ENCODE data around the gene PDE10A. TPM values are rescaled to one million over a fixed set of nuclear protein-coding genes. Genes with fewer than 3 reads are reported as not detected.
"Not testable (repeated sequence)": the region's sequence is repeated elsewhere in the genome, so short reads cannot be mapped to it uniquely, and the experiment has no call there.

The PDE10A gene
- total and polyA plus RNA-seq, 3 experiments from 2014 or later: not detected

DNA sequence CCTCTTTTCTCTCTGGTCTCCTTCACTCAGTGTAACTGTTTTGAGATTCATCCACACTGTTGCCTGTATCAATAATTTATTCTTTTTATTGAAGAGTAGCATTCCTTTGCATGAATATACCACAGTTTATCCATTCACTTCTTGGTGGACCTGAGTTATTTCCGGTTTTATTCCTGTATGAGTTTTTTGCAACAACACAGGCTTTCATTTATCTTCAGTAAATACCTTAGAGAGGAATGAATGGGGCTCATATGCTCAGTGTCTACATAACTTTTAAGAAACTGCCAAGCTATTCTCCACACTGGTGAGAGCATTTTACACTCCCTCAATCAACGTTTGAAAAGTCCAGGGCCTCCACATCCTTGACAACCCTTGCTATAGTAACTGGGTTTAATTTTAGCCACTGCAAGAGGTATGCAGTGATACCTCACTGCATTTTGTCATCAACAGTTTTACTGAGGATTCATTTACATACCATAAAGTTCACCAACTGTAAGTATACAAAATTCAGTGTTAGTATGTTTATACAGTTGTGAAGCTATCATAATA is 154.6 kb downstream of the PDE10A start:
- Histone ChIP-seq H3K27ac (ENCODE audit: low read depth, low read length) (no peak overlapping the region), H3K9me3 (ENCODE audit: low read length) (no peaks in the 10 kb centered on the region), H3K36me3 (ENCODE audit: insufficient read depth, low read length) (no peaks in the 10 kb centered on the region), H3K27me3 (ENCODE audit: insufficient read depth, low read length, poor library complexity, severe bottlenecking) (no peaks in the 10 kb centered on the region), H3K4me3 (ENCODE audit: low read length) (no peak overlapping the region), H3K4me1 (ENCODE audit: insufficient read depth, low read length) (no peaks in the 10 kb centered on the region)
- Mint-ChIP-seq H3K27ac (no peak overlapping the region), H3K27me3 (no peaks in the 10 kb centered on the region), H3K4me3 (no peak overlapping the region), H3K4me1 (no peaks in the 10 kb centered on the region), H3K9me3 (peaks cover 0 to 5% (median 0%) of the 10 kb centered on the region in 5 donors), H3K36me3 (no peaks in the 10 kb centered on the region)
- DNase-seq: no peak
- CTCF ChIA-PET: no interaction called here
- POLR2A ChIA-PET: no interaction called here

DNA sequence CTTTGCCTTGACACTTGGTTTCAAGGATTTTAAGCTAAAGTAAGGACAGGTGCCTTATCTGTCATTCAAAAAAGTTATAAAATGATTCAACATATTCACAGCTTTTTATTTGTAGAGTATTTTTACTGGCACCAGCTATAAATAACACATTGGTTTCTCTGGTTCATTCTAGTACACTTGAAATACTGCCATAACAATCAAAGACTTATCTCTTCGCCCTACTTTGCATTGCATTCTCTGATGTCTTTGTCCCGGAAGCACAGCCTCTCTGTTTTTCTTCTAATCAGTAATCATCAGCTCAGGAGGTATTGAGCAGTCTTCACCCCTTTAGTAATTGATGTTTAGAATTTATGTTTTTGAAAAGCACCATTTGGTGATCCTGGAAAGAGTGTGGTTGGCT is 156.4 kb downstream of the PDE10A start:
- Histone ChIP-seq H3K27ac (ENCODE audit: low read depth, low read length) (no peak overlapping the region), H3K27me3 (ENCODE audit: insufficient read depth, low read length, poor library complexity, severe bottlenecking) (no peaks in the 10 kb centered on the region), H3K4me1 (ENCODE audit: insufficient read depth, low read length) (no peaks in the 10 kb centered on the region), H3K4me3 (ENCODE audit: low read length) (no peak overlapping the region), H3K36me3 (ENCODE audit: insufficient read depth, low read length) (no peaks in the 10 kb centered on the region), H3K9me3 (ENCODE audit: low read length) (no peaks in the 10 kb centered on the region)
- Mint-ChIP-seq H3K27ac (no peak overlapping the region), H3K9me3 (peaks cover 0 to 5% (median 0%) of the 10 kb centered on the region in 5 donors), H3K4me1 (no peaks in the 10 kb centered on the region), H3K36me3 (no peaks in the 10 kb centered on the region), H3K4me3 (no peak overlapping the region), H3K27me3 (peaks cover 0 to 2% of the 10 kb centered on the region in 2 donors)
- no peak for DNase-seq
- ChIA-PET CTCF (no interaction called here), POLR2A (no interaction called here)

DNA sequence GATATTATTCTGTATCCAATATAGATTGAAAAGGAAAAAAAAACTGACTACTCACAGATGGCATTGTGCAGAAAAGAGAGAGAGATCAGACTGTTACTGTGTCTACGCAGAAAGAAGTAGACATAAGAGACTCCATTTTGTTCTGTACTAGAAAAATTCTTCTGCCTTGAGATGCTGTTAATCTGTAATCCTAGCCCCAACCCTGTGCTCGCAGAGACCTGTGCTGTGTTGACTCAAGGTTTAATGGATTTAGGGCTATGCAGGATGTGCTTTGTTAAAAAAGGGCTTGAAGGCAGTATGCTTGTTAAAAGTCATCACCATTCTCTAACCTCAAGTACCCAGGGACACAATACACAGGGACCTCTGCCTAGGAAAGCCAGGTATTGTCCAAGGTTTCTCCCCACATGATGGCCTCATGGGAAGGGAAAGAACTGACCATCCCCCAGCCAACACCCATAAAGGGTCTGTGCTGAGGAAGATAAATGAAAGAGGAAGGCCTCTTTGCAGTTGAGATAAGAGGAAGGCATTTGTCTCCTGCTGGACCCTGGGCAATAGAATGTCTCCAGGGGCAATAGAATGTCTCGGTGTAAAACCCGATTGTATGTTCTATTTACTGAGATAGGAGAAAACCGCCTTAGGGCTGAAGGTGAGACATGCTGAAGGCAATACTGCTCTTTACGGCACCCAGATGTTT is 162.7 kb downstream of the PDE10A start:
- H3K9me3 ChIP-seq (ENCODE audit: low read length); H3K36me3 Mint-ChIP-seq; H3K27me3 Mint-ChIP-seq; H3K27ac Mint-ChIP-seq; CTCF ChIA-PET; H3K36me3 ChIP-seq (ENCODE audit: insufficient read depth, low read length); H3K27me3 ChIP-seq (ENCODE audit: insufficient read depth, low read length, poor library complexity, severe bottlenecking); POLR2A ChIA-PET; H3K4me3 Mint-ChIP-seq; H3K4me1 Mint-ChIP-seq; DNase-seq; H3K27ac ChIP-seq (ENCODE audit: low read depth, low read length); H3K9me3 Mint-ChIP-seq; H3K4me1 ChIP-seq (ENCODE audit: insufficient read depth, low read length); H3K4me3 ChIP-seq (ENCODE audit: low read length): not testable (repeated sequence)

DNA sequence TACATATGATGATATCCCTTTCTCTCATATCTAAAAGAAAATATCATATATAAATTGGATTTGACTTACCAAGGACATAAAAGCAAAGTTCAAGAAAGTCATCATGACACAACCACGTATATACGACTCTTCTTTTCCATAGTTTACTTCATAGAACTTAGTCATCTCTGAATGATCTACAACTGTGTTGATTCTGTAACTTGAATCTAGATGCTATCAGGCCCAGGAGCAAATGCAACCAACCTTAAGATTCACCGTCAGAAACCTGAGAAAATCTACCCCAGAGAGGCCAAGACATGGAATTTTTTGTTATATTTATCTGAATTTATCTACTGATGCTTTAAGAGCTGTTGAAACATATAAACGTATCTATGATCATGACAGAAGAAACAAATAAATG is 165.6 kb downstream of the PDE10A start:
- ChIA-PET CTCF (no interaction called here), POLR2A (no interaction called here)
- Mint-ChIP-seq H3K27me3 (no peaks in the 10 kb centered on the region), H3K4me3 (no peak overlapping the region), H3K36me3 (no peaks in the 10 kb centered on the region), H3K27ac (no peak overlapping the region), H3K4me1 (no peaks in the 10 kb centered on the region), H3K9me3 (peaks cover 0 to 8% (median 0%) of the 10 kb centered on the region in 5 donors)
- Histone ChIP-seq H3K27me3 (ENCODE audit: insufficient read depth, low read length, poor library complexity, severe bottlenecking) (no peaks in the 10 kb centered on the region), H3K4me3 (ENCODE audit: low read length) (no peak overlapping the region), H3K4me1 (ENCODE audit: insufficient read depth, low read length) (no peaks in the 10 kb centered on the region), H3K27ac (ENCODE audit: low read depth, low read length) (no peak overlapping the region), H3K9me3 (ENCODE audit: low read length) (no peaks in the 10 kb centered on the region), H3K36me3 (ENCODE audit: insufficient read depth, low read length) (no peaks in the 10 kb centered on the region)
- DNase-seq: no peak

DNA sequence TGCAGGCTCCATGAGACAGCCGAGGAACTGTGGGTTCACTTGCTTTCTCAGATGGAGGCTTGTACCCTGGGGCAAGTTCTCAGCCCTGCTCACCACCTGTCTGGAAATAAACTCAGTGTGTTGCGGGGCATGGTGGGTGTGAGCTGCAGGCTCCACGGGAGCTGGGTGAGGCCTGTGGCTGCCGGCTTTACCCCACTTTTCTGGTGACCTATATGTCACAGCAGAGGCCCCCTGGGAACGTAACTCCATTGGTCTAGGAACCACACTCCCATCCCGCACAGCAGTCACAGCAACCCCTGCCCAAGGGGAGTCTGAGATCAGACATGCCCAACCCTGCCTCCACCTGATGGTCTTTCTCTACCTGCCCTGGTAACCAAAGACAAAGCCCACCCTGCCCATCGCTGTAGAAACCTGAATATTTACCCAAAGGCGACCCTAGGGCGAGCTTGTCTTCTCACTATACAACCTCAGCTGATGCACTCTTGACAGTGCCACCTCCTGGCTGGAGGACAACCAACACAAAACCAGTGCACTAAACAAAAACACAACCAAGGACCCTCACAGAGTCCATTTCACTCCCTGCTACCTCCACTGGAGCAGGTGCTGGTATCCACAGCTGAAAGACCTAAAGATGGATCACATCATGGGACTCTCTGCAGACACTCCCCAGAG is 174.3 kb downstream of the PDE10A start:
- no peaks in the 10 kb centered on the region for H3K27me3 ChIP-seq (ENCODE audit: insufficient read depth, low read length, poor library complexity, severe bottlenecking)
- no peak for DNase-seq
- H3K27me3 Mint-ChIP-seq: no peaks in the 10 kb centered on the region
- H3K36me3 Mint-ChIP-seq: no peaks in the 10 kb centered on the region
- H3K4me3 Mint-ChIP-seq: no peak overlapping the region
- H3K27ac ChIP-seq (ENCODE audit: low read depth, low read length): no peak overlapping the region
- H3K36me3 ChIP-seq (ENCODE audit: insufficient read depth, low read length): no peaks in the 10 kb centered on the region
- H3K4me1 Mint-ChIP-seq: no peaks in the 10 kb centered on the region
- H3K4me3 ChIP-seq (ENCODE audit: low read length): no peak overlapping the region
- H3K4me1 ChIP-seq (ENCODE audit: insufficient read depth, low read length): no peaks in the 10 kb centered on the region
- no peaks in the 10 kb centered on the region for H3K9me3 ChIP-seq (ENCODE audit: low read length)
- ChIA-PET POLR2A (no interaction called here), CTCF (no interaction called here)
- H3K9me3 Mint-ChIP-seq: peaks cover 0 to 18% (median 2%) of the 10 kb centered on the region in 5 donors
- no peak overlapping the region for H3K27ac Mint-ChIP-seq

DNA sequence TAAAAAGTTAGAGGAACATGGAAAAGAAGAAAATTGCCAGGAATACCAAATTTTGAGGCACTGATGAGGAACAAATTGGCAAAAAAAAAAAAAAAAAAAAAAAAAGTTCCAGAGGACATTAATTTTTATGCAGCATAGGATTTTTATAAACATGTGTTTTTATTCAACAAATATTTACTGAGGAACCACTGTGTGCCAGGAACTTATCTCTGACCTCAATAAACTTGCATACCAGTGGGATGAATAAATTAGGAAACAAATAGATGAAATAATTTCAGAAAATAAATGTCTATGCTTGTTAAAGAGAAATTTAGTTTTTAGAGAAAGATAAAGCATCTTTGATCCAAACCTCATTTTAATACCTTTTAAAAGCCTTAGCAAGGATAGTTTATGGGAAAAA is 175.1 kb downstream of the PDE10A start:
- Mint-ChIP-seq H3K27ac (no peak overlapping the region), H3K4me3 (no peak overlapping the region), H3K36me3 (no peaks in the 10 kb centered on the region), H3K9me3 (peaks cover 0 to 18% (median 2%) of the 10 kb centered on the region in 5 donors), H3K4me1 (no peaks in the 10 kb centered on the region), H3K27me3 (no peaks in the 10 kb centered on the region)
- H3K27me3 ChIP-seq (ENCODE audit: insufficient read depth, low read length, poor library complexity, severe bottlenecking): no peaks in the 10 kb centered on the region
- ChIA-PET POLR2A (no interaction called here), CTCF (no interaction called here)
- H3K4me3 ChIP-seq (ENCODE audit: low read length): no peak overlapping the region
- no peaks in the 10 kb centered on the region for H3K36me3 ChIP-seq (ENCODE audit: insufficient read depth, low read length)
- no peaks in the 10 kb centered on the region for H3K4me1 ChIP-seq (ENCODE audit: insufficient read depth, low read length)
- no peak overlapping the region for H3K27ac ChIP-seq (ENCODE audit: low read depth, low read length)
- no peak for DNase-seq
- H3K9me3 ChIP-seq (ENCODE audit: low read length): no peaks in the 10 kb centered on the region

DNA sequence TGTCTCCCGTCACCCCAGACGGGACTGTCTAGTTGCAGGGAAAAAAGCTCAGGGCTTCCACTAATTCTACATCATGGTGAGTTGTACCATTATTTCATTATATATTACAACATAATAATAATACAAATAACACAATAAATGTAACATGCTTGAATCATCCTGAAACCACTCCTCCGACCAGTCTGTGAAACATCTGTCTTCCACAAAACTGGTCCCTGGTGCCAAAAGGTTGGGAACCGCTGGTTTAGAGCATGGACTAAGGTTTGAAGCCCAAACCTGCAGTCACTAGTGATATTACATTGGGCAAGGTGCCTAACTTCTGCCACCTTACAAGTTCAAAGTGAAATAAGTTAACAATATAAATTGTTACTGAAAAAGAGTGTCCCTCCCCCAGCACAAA is 175.7 kb downstream of the PDE10A start:
- no peaks in the 10 kb centered on the region for H3K4me1 ChIP-seq (ENCODE audit: insufficient read depth, low read length)
- H3K4me1 Mint-ChIP-seq: no peaks in the 10 kb centered on the region
- H3K27ac Mint-ChIP-seq: no peak overlapping the region
- H3K27me3 ChIP-seq (ENCODE audit: insufficient read depth, low read length, poor library complexity, severe bottlenecking): no peaks in the 10 kb centered on the region
- H3K9me3 ChIP-seq (ENCODE audit: low read length): no peaks in the 10 kb centered on the region
- no peak overlapping the region for H3K4me3 ChIP-seq (ENCODE audit: low read length)
- POLR2A ChIA-PET: no interaction called here
- CTCF ChIA-PET: no interaction called here
- no peak overlapping the region for H3K27ac ChIP-seq (ENCODE audit: low read depth, low read length)
- H3K36me3 ChIP-seq (ENCODE audit: insufficient read depth, low read length): no peaks in the 10 kb centered on the region
- no peaks in the 10 kb centered on the region for H3K27me3 Mint-ChIP-seq
- H3K36me3 Mint-ChIP-seq: no peaks in the 10 kb centered on the region
- no peak overlapping the region for H3K4me3 Mint-ChIP-seq
- no peak for DNase-seq
- H3K9me3 Mint-ChIP-seq: peaks cover 0 to 18% (median 2%) of the 10 kb centered on the region in 5 donors

DNA sequence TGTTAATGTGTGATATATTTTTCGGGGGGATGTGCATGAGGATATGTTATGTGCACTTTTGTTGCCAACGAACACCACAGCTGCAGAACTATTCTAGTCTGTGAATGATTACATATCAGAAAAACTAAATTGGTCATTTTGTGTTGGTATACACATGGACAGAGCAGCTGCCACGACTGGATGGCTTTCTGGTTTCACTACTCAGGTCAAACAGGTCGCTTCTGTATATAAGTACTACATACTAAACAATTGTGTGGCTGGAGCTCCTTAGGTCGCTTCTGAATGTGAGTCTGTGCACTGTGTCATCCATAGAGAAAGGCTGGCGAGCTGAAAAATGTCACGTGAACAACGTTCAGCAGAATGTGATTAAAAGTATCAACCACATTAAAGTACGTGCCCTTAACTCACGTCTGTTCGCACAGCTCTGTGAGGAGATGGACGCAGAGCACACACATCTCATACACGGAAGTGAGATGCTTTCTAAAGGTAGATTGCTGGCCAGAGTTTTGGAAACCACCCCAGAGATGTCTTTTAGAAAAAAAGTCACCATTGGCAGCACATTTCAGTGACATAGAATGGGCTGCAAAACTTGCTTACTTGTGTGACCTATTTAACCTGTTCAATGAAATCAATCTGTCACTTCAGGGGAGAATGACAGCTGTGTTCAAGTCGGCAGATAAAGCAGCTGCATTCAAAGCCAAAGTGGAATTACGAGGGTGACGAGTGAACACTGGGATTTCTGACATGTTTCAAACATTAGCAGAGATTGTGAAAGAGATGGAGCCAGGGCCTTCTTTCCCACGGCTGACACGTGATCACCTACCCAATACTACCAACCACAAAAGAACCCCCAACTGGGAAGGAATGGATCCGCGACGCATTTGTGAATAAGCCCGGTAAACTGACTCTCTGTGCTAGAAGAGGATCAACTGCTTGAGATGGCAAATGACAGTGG is 176.6 kb downstream of the PDE10A start:
- Histone ChIP-seq H3K9me3 (ENCODE audit: low read length) (no peaks in the 10 kb centered on the region), H3K4me1 (ENCODE audit: insufficient read depth, low read length) (no peaks in the 10 kb centered on the region)

More for the DNA sequence above, 176.6 kb downstream of the PDE10A start:
- ChIA-PET CTCF (no interaction called here), POLR2A (no interaction called here)
- Mint-ChIP-seq H3K27ac (no peak overlapping the region), H3K27me3 (no peaks in the 10 kb centered on the region), H3K4me3 (no peak overlapping the region), H3K36me3 (no peaks in the 10 kb centered on the region), H3K9me3 (peaks cover 0 to 18% (median 0%) of the 10 kb centered on the region in 5 donors), H3K4me1 (no peaks in the 10 kb centered on the region)
- Histone ChIP-seq H3K36me3 (ENCODE audit: insufficient read depth, low read length) (no peaks in the 10 kb centered on the region), H3K4me3 (ENCODE audit: low read length) (no peak overlapping the region), H3K27me3 (ENCODE audit: insufficient read depth, low read length, poor library complexity, severe bottlenecking) (no peaks in the 10 kb centered on the region), H3K27ac (ENCODE audit: low read depth, low read length) (no peak overlapping the region)
- no peak for DNase-seq

All from CD8-positive, alpha-beta memory T cell (primary cell).